RWPE2 (cell line): Measurements from ENCODE around the gene RETREG2.

ENCODE experiments used
- ATAC-seq: fragments of 200-7000 bp; cut with Tn5 transposase; 3 replicates; pipeline ENCODE4 v1.9.1; 2021; ENCODE audit warnings: low read depth
- DNase-seq: peaks from one replicate; pipeline ENCODE4 v3.0.0-alpha.2; 2020; ENCODE audit warnings: low spot score
- H3K27ac ChIP-seq: fragments of 450-650 bp; 2 replicates; pipeline ENCODE4 v1.5.1; 2017; ENCODE audit warnings: mild to moderate bottlenecking; ENCODE audit not compliant: poor library complexity, severe bottlenecking
- H3K27me3 ChIP-seq: fragments of 250-450 bp; sonication (Bioruptor Pico); 2 replicates; pipeline ENCODE4 v1.5.1; 2021; ENCODE audit warnings: mild to moderate bottlenecking, moderate library complexity; ENCODE audit not compliant: insufficient read depth, poor library complexity, severe bottlenecking
- H3K36me3 ChIP-seq: fragments of 250-450 bp; sonication (Bioruptor Pico); 2 replicates; pipeline ENCODE4 v1.5.1; 2020; ENCODE audit warnings: low read depth, mild to moderate bottlenecking, moderate library complexity
- H3K4me1 ChIP-seq: fragments of 250-450 bp; sonication (Bioruptor Pico); 2 replicates; pipeline ENCODE4 v1.5.1; 2021; ENCODE audit warnings: mild to moderate bottlenecking, moderate library complexity; ENCODE audit not compliant: insufficient read depth, poor library complexity, severe bottlenecking
- H3K4me3 ChIP-seq: fragments of 250-450 bp; sonication (Bioruptor Pico); 2 replicates; pipeline ENCODE4 v1.5.1; 2021; ENCODE audit warnings: mild to moderate bottlenecking, moderate library complexity; ENCODE audit not compliant: severe bottlenecking
- H3K9me3 ChIP-seq: fragments of 250-450 bp; sonication (Bioruptor Pico); 2 replicates; pipeline ENCODE4 v1.5.1; 2021; ENCODE audit warnings: mild to moderate bottlenecking, moderate library complexity; ENCODE audit not compliant: severe bottlenecking
- CTCF ChIP-seq: fragments of 450-650 bp; IDR thresholded peaks from one replicate; pipeline ENCODE4 v1.5.1; 2017; ENCODE audit warnings: mild to moderate bottlenecking, moderate library complexity; ENCODE audit not compliant: poor library complexity, severe bottlenecking

Gene RETREG2

GRCh38 chr2:219175928-219176817 is 1.9 kb upstream of the RETREG2 start:
- Histone ChIP-seq H3K36me3 (peaks cover 42% of the 10 kb centered on the region), H3K27ac (peak overlapping the region; percentile 91), H3K4me3 (peak overlapping the region; percentile 81), H3K9me3 (no peaks in the 10 kb centered on the region), H3K27me3 (no peaks in the 10 kb centered on the region), H3K4me1 (no peaks in the 10 kb centered on the region)
- no peak for TF ChIP-seq CTCF
- ATAC-seq (peak; percentile 56), DNase-seq (no peak)

GRCh38 chr2:219176818-219177551 is 1.1 kb upstream of the RETREG2 start, which contains the start of gene CNPPD1:
TSS of gene CNPPD1 (minus strand) at chr2:219176925. CDS start at chr2:219176828, 97 bp downstream.
- no peaks in the 10 kb centered on the region for H3K4me1 ChIP-seq
- ATAC-seq (peak; percentile 76), DNase-seq (peak; percentile 80)
- peaks cover 35% of the 10 kb centered on the region for H3K36me3 ChIP-seq
- no peak for TF ChIP-seq CTCF
- H3K27me3 ChIP-seq = no peaks in the 10 kb centered on the region
- peak within 1 kb of the TSS; percentile 81 for H3K4me3 ChIP-seq
- H3K27ac ChIP-seq = peak within 1 kb of the TSS; percentile 91
- no peaks in the 10 kb centered on the region for H3K9me3 ChIP-seq

GRCh38 chr2:219178377-219179175 is 501 bp downstream of the RETREG2 start:
- ATAC-seq = peak; percentile 1; the same call in 1 of the 3 replicates
- no peak for DNase-seq
- no peaks in the 10 kb centered on the region for H3K27me3 ChIP-seq
- no peaks in the 10 kb centered on the region for H3K9me3 ChIP-seq
- peaks cover 43% of the 10 kb centered on the region for H3K36me3 ChIP-seq
- no peaks in the 10 kb centered on the region for H3K4me1 ChIP-seq
- H3K4me3 ChIP-seq = peak overlapping the region; percentile 81
- peak; percentile 35 for TF ChIP-seq CTCF
- peak overlapping the region; percentile 91 for H3K27ac ChIP-seq

- DNase-seq = no peak
- Histone ChIP-seq H3K4me3 (no peak overlapping the region), H3K4me1 (no peaks in the 10 kb centered on the region), H3K36me3 (peaks cover 33% of the 10 kb centered on the region), H3K27me3 (no peaks in the 10 kb centered on the region), H3K9me3 (no peaks in the 10 kb centered on the region), H3K27ac (no peak overlapping the region)
- ATAC-seq = no peak
- no peak for TF ChIP-seq CTCF
Observed at GRCh38 chr2:219179601-219180465, 1.8 kb downstream of the RETREG2 start.
